Trophoblast cell (in vitro differentiated cells and primary cell): Measurements from ENCODE around the gene C1QTNF9B.

Experiments used
- DNase-seq, 2 donors: peaks; one replicate each; pipeline ENCODE4 v3.0.0-alpha.2; 2016
- H2AFZ ChIP-seq: 2 replicates; pipeline ENCODE4 v1.6.1; 2013; ENCODE audit warnings: low read length, moderate library complexity, mild to moderate bottlenecking; ENCODE audit not compliant: insufficient read depth, poor library complexity
- H2AK5ac ChIP-seq: 2 replicates; pipeline ENCODE4 v1.6.1; 2013; ENCODE audit warnings: mild to moderate bottlenecking, low read length
- H2BK120ac ChIP-seq: 2 replicates; pipeline ENCODE4 v1.6.1; 2013; ENCODE audit warnings: low read length, mild to moderate bottlenecking, moderate library complexity; ENCODE audit not compliant: insufficient read depth, poor library complexity
- H2BK12ac ChIP-seq: 2 replicates; pipeline ENCODE4 v1.6.1; 2013; ENCODE audit warnings: mild to moderate bottlenecking, low read length, moderate library complexity
- H2BK5ac ChIP-seq: 2 replicates; pipeline ENCODE4 v1.6.1; 2013; ENCODE audit warnings: low read length, low read depth, moderate library complexity, mild to moderate bottlenecking; ENCODE audit not compliant: poor library complexity
- H3K14ac ChIP-seq: 2 replicates; pipeline ENCODE4 v1.6.1; 2013; ENCODE audit warnings: mild to moderate bottlenecking, low read length
- H3K18ac ChIP-seq: 2 replicates; pipeline ENCODE4 v1.6.1; 2013; ENCODE audit warnings: mild to moderate bottlenecking, low read length
- H3K23ac ChIP-seq: 2 replicates; pipeline ENCODE4 v1.6.1; 2013; ENCODE audit warnings: low read length
- H3K27ac ChIP-seq: 2 replicates; pipeline ENCODE4 v1.5.1; 2013; ENCODE audit warnings: low read depth, mild to moderate bottlenecking, inconsistent platforms, low read length, moderate library complexity
- H3K27me3 ChIP-seq: 2 replicates; pipeline ENCODE4 v1.6.1; 2013; ENCODE audit warnings: inconsistent platforms, mild to moderate bottlenecking, low read length, moderate library complexity; ENCODE audit not compliant: insufficient read depth
- H3K36me3 ChIP-seq, 2 experiments: 1 replicate in 1 of 2; 2 replicates in 1 of 2; pipeline ENCODE4 v1.6.1; 2013; ENCODE audit warnings: low read length in 2 of 2, mild to moderate bottlenecking in 2 of 2, moderate library complexity in 1 of 2; ENCODE audit not compliant: insufficient read depth in 2 of 2, control insufficient read depth in 1 of 2
- H3K4ac ChIP-seq: 2 replicates; pipeline ENCODE4 v1.6.1; 2013; ENCODE audit warnings: low read depth, mild to moderate bottlenecking, low read length, moderate library complexity
- H3K4me1 ChIP-seq, 2 experiments: 1 replicate in 1 of 2; 2 replicates in 1 of 2; pipeline ENCODE4 v1.6.1; 2013; ENCODE audit warnings: low read length in 2 of 2, mild to moderate bottlenecking in 2 of 2, moderate library complexity in 1 of 2; ENCODE audit not compliant: insufficient read depth in 2 of 2, control insufficient read depth in 1 of 2
- H3K4me2 ChIP-seq: 2 replicates; pipeline ENCODE4 v1.6.1; 2013; ENCODE audit warnings: inconsistent platforms, mild to moderate bottlenecking, low read length, moderate library complexity
- H3K4me3 ChIP-seq: 2 replicates; pipeline ENCODE4 v1.5.1; 2013; ENCODE audit warnings: mild to moderate bottlenecking, low read depth, low read length, inconsistent platforms
- H3K79me1 ChIP-seq: one replicate; pipeline ENCODE4 v1.6.1; 2013; ENCODE audit warnings: low read length
- H3K79me2 ChIP-seq: 2 replicates; pipeline ENCODE4 v1.6.1; 2013; ENCODE audit warnings: low read length, mild to moderate bottlenecking; ENCODE audit not compliant: control insufficient read depth, insufficient read depth, poor library complexity
- H3K9ac ChIP-seq: 2 replicates; pipeline ENCODE4 v1.6.1; 2013; ENCODE audit warnings: mild to moderate bottlenecking, low read length
- H3K9me3 ChIP-seq: 2 replicates; pipeline ENCODE4 v1.6.1; 2013; ENCODE audit warnings: low read depth, mild to moderate bottlenecking, control low read depth, inconsistent platforms, low read length; ENCODE audit not compliant: insufficient read depth
- H4K12ac ChIP-seq: 2 replicates; pipeline ENCODE4 v1.6.1; 2013; ENCODE audit warnings: low read depth, mild to moderate bottlenecking, low read length, moderate library complexity
- H4K8ac ChIP-seq: 2 replicates; pipeline ENCODE4 v1.6.1; 2013; ENCODE audit warnings: low read depth, mild to moderate bottlenecking, low read length, moderate library complexity
- H4K91ac ChIP-seq: one replicate; pipeline ENCODE4 v1.6.1; 2013; ENCODE audit warnings: low read depth, mild to moderate bottlenecking, low read length, moderate library complexity
- WGBS: extraction: QIAGEN DNeasy Blood & Tissue Kit; methylation state at CpG from one replicate; pipeline ENCODE4 v1.1.7; 2013; ENCODE audit warnings: missing lambda C conversion rate; ENCODE audit not compliant: insufficient read length, insufficient coverage; ENCODE audit errors: extremely low coverage; 5-methylcytosine and 5-hydroxymethylcytosine counted together

Gene C1QTNF9B

DNA sequence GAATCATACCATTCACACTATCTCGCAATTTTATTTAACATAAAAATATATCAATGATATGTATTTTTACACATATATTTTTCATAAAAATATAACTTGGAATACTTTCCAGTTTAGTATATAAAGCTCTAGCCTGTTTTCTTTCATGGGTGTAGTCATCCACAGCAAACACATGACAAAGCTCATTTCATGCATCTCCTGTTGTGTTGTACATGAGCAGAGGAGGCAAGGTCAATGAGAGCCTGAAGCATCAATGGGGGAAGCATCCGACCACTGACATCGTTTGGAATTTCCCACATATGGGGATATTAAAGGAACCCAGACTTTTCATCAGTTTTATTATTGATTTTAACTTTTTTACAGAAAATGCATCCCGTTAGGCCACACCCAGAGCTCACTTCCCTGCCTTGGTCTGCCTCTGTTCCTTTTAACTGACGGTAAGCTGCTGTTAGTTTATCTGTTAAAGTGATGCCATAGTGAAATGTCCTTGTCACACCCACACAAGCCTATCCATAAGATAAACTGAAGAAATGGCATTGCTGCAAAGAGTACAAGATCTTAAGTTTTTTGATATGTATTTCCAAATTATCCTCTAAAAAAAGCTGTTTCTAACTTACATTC lies 52.1 kb downstream of the C1QTNF9B start:
- H4K12ac ChIP-seq: no peak overlapping the region
- H3K18ac ChIP-seq: no peak overlapping the region
- WGBS: 100% methylated on average over 1 of the region's 5 CpGs
- H2AK5ac ChIP-seq: no peak overlapping the region
- no peak overlapping the region for H2BK12ac ChIP-seq
- no peaks in the 10 kb centered on the region for H3K4me1 ChIP-seq
- no peaks in the 10 kb centered on the region for H3K36me3 ChIP-seq
- no peak overlapping the region for H3K4me2 ChIP-seq
- no peak overlapping the region for H3K4me3 ChIP-seq
- no peaks in the 10 kb centered on the region for H3K79me2 ChIP-seq
- H3K4ac ChIP-seq: no peak overlapping the region
- no peak overlapping the region for H2AFZ ChIP-seq
- H4K8ac ChIP-seq: no peak overlapping the region
- no peak overlapping the region for H3K23ac ChIP-seq
- no peak overlapping the region for H3K27ac ChIP-seq
- H3K9ac ChIP-seq: no peak overlapping the region
- no peaks in the 10 kb centered on the region for H3K9me3 ChIP-seq
- no peak for DNase-seq
- no peak overlapping the region for H2BK120ac ChIP-seq
- no peak overlapping the region for H2BK5ac ChIP-seq
- H3K14ac ChIP-seq: no peak overlapping the region
- H4K91ac ChIP-seq: no peak overlapping the region
- no peaks in the 10 kb centered on the region for H3K79me1 ChIP-seq
- no peaks in the 10 kb centered on the region for H3K27me3 ChIP-seq

DNA sequence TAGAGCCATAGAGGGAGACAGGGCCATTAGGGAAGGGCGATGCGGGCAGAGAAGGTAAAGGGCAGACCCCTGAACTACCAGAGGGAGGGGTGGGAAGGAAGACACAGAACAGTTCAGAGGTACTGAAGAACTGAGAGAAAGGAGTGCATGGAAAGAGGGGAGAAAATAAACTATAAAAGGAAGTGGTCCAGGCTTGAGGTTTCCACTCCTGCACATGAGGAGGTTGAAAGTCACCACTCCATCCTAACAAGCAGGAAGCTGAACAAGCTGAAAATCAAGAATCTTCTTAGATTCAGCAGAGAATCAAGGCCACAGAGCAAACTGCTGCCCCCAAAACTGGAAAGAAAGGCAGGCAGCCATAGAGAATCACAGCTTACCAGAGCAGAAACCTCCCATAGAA lies 53.2 kb downstream of the C1QTNF9B start:
- Histone ChIP-seq H3K14ac (no peak overlapping the region), H2BK5ac (no peak overlapping the region), H3K4me1 (no peaks in the 10 kb centered on the region), H3K27me3 (no peaks in the 10 kb centered on the region), H2BK12ac (no peak overlapping the region), H2AFZ (no peak overlapping the region), H3K4me2 (no peak overlapping the region), H3K4ac (no peak overlapping the region), H3K9me3 (no peaks in the 10 kb centered on the region), H3K4me3 (no peak overlapping the region), H3K79me1 (no peaks in the 10 kb centered on the region), H3K23ac (no peak overlapping the region), H4K91ac (no peak overlapping the region), H3K18ac (no peak overlapping the region), H2BK120ac (no peak overlapping the region), H3K79me2 (no peaks in the 10 kb centered on the region), H3K9ac (no peak overlapping the region), H3K27ac (no peak overlapping the region), H4K12ac (no peak overlapping the region), H3K36me3 (no peaks in the 10 kb centered on the region), H4K8ac (no peak overlapping the region), H2AK5ac (no peak overlapping the region)
- DNase-seq: no peak
- WGBS: no CpG with 5 or more reads among the region's 2 CpGs

- Histone ChIP-seq H3K4me1 (no peaks in the 10 kb centered on the region), H4K8ac (no peak overlapping the region), H4K12ac (no peak overlapping the region), H3K9ac (no peak overlapping the region), H3K14ac (no peak overlapping the region), H3K23ac (no peak overlapping the region), H2AFZ (no peak overlapping the region), H2BK12ac (no peak overlapping the region), H4K91ac (no peak overlapping the region), H3K79me1 (no peaks in the 10 kb centered on the region), H2BK120ac (no peak overlapping the region), H3K27me3 (no peaks in the 10 kb centered on the region), H3K9me3 (no peaks in the 10 kb centered on the region), H2BK5ac (no peak overlapping the region), H3K79me2 (no peaks in the 10 kb centered on the region), H3K4me2 (no peak overlapping the region), H3K4ac (no peak overlapping the region), H3K27ac (no peak overlapping the region), H3K36me3 (no peaks in the 10 kb centered on the region), H2AK5ac (no peak overlapping the region), H3K18ac (no peak overlapping the region), H3K4me3 (no peak overlapping the region)
- no CpG with 5 or more reads among the region's 1 CpG for WGBS
- no peak for DNase-seq
Observed at GRCh38 chr13:23843436-23843835, 53.9 kb downstream of the C1QTNF9B start.

- Histone ChIP-seq H3K23ac (no peak overlapping the region), H3K9me3 (no peaks in the 10 kb centered on the region), H2AK5ac (no peak overlapping the region), H3K14ac (no peak overlapping the region), H3K4me1 (no peaks in the 10 kb centered on the region), H3K4me3 (no peak overlapping the region), H3K36me3 (no peaks in the 10 kb centered on the region), H3K79me2 (no peaks in the 10 kb centered on the region), H2BK120ac (no peak overlapping the region), H4K91ac (no peak overlapping the region), H4K8ac (no peak overlapping the region), H3K4ac (no peak overlapping the region), H3K27ac (no peak overlapping the region), H4K12ac (no peak overlapping the region), H3K79me1 (no peaks in the 10 kb centered on the region), H3K9ac (no peak overlapping the region), H3K4me2 (no peak overlapping the region), H2AFZ (no peak overlapping the region), H2BK12ac (no peak overlapping the region), H3K18ac (no peak overlapping the region), H3K27me3 (no peaks in the 10 kb centered on the region), H2BK5ac (no peak overlapping the region)
- no peak for DNase-seq
- no CpG with 5 or more reads among the region's 8 CpGs for WGBS
Observed at GRCh38 chr13:23842406-23842805, 54.9 kb downstream of the C1QTNF9B start.
